Activated CD8-positive, alpha-beta memory T cell treated with anti-CD3 and anti-CD28 coated beads, Interleukin-2, amount 50 U/mL, for 24 hours (primary cell): ENCODE data around the gene CALM3.

Experiments
- DNase-seq: peaks from one replicate; pipeline ENCODE4 v3.0.0-alpha.2; 2020; ENCODE audit errors: extremely low read depth

The CALM3 gene

DNA sequence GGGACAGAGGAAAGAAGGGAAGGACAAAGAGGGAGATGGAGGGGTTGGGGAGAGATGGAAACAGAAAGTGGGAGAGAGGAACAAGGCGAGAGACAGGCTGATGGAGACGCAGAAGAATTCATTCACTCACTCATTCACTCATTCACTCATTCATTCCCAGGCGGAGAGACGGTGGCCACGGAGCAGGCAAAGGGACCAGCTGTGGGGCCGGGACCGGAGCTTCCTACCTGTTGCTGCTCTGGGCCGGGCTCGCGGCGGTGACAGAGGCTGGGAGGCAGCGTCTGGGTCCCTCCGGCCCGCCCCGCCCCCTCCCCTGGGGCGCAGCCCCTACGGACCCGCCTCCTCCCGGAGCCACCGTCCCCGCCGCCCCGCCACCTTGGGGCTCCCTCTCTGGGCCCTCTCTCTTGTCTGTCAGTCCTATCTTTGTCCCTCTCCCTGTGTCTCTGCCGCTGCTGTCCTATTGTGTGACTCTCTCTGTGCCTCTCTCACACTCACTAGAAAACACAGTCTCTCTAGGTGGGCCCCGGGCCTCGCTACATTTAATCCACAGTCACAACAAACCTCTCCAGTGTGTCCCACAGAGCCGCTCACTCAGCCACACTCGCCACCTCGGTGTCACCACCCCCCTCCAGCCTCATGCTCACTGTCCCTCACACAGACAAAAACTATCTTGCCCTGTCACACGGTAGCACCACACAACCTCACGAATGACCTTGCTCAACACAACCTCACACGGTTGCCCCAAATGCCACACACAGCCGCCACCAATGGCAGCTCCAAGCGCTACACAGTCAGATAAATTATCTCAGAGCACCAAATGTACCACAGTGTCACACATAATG, 35.0 kb downstream of the CALM3 start, which contains the start of gene GNG8:
Gene GNG8, minus strand, starts transcription at position 283 of the 842 bp plus-strand sequence. CDS start 1,520 bp downstream, outside the sequence.
- no peak for DNase-seq

DNA sequence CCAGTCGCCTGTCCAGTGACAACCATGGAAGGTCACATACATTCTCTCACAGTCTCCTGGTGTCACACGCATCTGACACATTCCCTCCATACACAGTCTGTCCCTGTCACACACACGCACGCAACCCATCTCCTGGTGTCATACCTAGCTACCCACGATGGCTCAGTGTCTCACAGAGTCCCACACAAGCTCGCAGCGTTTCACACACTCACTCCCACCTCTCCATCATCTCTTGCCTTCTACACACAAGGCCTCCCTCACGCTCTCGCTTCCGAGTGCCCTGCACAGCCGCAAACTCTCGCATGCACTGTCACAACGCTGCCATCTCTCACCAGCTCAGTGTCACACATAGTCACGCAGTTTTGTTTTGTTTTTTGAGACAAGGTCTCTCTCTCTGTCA, 36.1 kb downstream of the CALM3 start:
- no peak for DNase-seq

GRCh38 chr19:46639358-46640182, 38.4 kb downstream of the CALM3 start:
- no peak for DNase-seq

GRCh38 chr19:46640656-46641055, 39.5 kb downstream of the CALM3 start:
- no peak for DNase-seq

- DNase-seq, result no peak
Measured at GRCh38 chr19:46644720-46645119, 43.6 kb downstream of the CALM3 start.

GRCh38 chr19:46646402-46646801, 45.3 kb downstream of the CALM3 start:
- no peak for DNase-seq

GRCh38 chr19:46648060-46648960, 47.2 kb downstream of the CALM3 start:
- no peak for DNase-seq

- DNase-seq, result no peak
Measured at GRCh38 chr19:46648961-46649960, 48.1 kb downstream of the CALM3 start.

DNA sequence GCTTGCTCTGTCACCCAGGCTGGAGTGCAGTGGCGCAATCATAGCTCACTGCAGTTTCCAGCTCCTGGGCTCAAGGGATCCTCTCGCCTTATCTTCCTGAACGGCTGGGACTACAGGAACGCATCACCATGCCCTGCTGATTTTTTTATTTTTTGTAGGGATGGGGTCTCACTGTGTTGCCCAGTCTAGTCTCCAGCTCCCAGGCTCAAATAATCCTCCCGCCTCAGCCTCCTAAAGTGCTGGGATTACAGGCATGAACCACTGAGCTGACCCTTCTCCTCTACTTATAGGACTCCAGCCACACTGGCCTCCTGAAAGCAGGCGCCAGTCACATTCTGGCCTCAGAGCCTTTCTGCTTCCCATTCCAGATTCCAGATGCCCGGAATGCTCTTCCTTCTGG, 49.3 kb downstream of the CALM3 start:
- no peak for DNase-seq

- DNase-seq, result no peak
Measured at GRCh38 chr19:46654621-46655152, 53.6 kb downstream of the CALM3 start.

- no peak for DNase-seq
Measured at GRCh38 chr19:46656541-46656940, 55.4 kb downstream of the CALM3 start.

- DNase-seq, result no peak
Measured at GRCh38 chr19:46659151-46660007, 58.2 kb downstream of the CALM3 start.

DNA sequence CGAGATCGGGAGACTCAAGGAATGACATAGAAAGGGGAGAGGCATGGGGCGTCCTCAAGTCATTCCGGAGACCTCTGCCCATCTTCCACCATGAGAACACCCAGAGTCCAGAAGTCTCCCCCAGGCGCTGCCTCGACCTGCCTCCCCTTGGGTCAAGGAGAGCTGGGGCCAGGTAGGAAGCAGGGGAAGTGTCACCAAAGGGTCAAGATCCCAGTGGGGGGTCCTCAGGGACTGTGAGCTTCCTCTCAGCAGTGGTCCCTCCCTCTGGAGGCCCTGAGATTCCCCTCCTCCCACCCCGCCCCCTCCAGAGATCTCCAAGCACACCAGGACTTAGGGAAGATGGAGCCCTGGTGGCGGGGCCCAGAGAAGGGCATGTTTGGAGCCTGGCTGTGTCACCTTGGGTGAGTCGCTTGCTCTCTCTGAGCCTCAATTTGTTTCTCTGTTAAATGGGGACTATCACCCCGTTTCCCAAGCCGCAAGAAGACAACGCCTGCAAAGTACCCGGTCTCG, 58.9 kb downstream of the CALM3 start:
- DNase-seq, result no peak
